Measurements from ENCODE around the gene FBXL17. TPM values are rescaled to one million over a fixed set of nuclear protein-coding genes. Genes with fewer than 3 reads are reported as not detected.

The FBXL17 gene
- total and polyA plus RNA-seq, 2 of the 13 experiments (the other 11 are each of a cell fraction or from before 2014, with no cell fraction given) = 3.0 to 7.9 TPM

- Histone ChIP-seq H2AFZ (ENCODE audit: low read length) (no peak overlapping the region), H3K27ac (ENCODE audit: extremely low read length, insufficient read depth, low read length) (no peak overlapping the region), H3K9ac (ENCODE audit: insufficient read depth, low read depth, low read length) (no peak overlapping the region), H3K4me2 (ENCODE audit: low read depth, low read length) (no peak overlapping the region), H3K4me3 (replicated peaks in 1 of 3; ENCODE audit: insufficient read depth in 1 of 3, low read depth in 2 of 3, low read length in 3 of 3) (no peak overlapping the region), H3K79me2 (ENCODE audit: insufficient read depth, low read length) (no peaks in the 10 kb centered on the region), H3K36me3 (replicated peaks in 1 of 2; ENCODE audit: control insufficient read depth in 1 of 2, insufficient read depth in 2 of 2, low read length in 2 of 2) (no peaks in the 10 kb centered on the region), H3K27me3 (ENCODE audit: control insufficient read depth in 1 of 2, insufficient read depth in 2 of 2, low read length in 2 of 2) (no peaks in the 10 kb centered on the region), H3K9me3 (ENCODE audit: low read length) (no peaks in the 10 kb centered on the region), H3K4me1 (ENCODE audit: insufficient read depth, low read length) (no peaks in the 10 kb centered on the region), H4K20me1 (ENCODE audit: insufficient read depth, low read length) (no peaks in the 10 kb centered on the region)
- CTCF ChIA-PET (ENCODE audit: low intra/inter-chr PET ratio, low total read pairs) = no interaction called here
- FAIRE-seq (no peak), DNase-seq (ENCODE audit: low spot score) (no peak), ATAC-seq (no peak)
- POLR2A ChIA-PET = no interaction called here
- intact Hi-C loops (cut with micrococcal nuclease; ENCODE audit: unreplicated experiment) (no loop called here), in situ Hi-C loops (cut with HindIII; ENCODE audit: extremely low pct_ligation_motif_present, low pct_unique_long_range_greater_than_20kb) (no loop called here)
- WGBS (ENCODE audit: low lambda C conversion rate) = 91% methylated on average over 3 of the region's 3 CpGs
- TF ChIP-seq EEA1 (CRISPR knock-in tag; IDR thresholded peaks at IDR 0.05; ENCODE audit: borderline replicate concordance) (no peak), ATF2 (CRISPR knock-in tag; IDR thresholded peaks at IDR 0.05) (no peak), SP5 (CRISPR knock-in tag; IDR thresholded peaks at IDR 0.05; ENCODE audit: borderline replicate concordance, low read depth) (no peak), NR2F1 (CRISPR knock-in tag; IDR thresholded peaks at IDR 0.05) (no peak), ZNF567 (CRISPR knock-in tag; IDR thresholded peaks at IDR 0.05; ENCODE audit: borderline replicate concordance) (no peak), ZNF253 (CRISPR knock-in tag; IDR thresholded peaks at IDR 0.05; ENCODE audit: borderline replicate concordance) (no peak), CREB3 (CRISPR knock-in tag; IDR thresholded peaks at IDR 0.05) (no peak), DBP (CRISPR knock-in tag; IDR thresholded peaks at IDR 0.05; ENCODE audit: not compliant biosample characterization) (no peak), RARG (CRISPR knock-in tag; IDR thresholded peaks at IDR 0.05; ENCODE audit: low read depth) (no peak), NRL (CRISPR knock-in tag; IDR thresholded peaks at IDR 0.05; ENCODE audit: borderline replicate concordance) (no peak)
- BruUV-seq (replicated peaks) = no TSS peak
Measured at GRCh38 chr5:108257996-108258395, 123.9 kb downstream of the FBXL17 start.
